HepG2 (cell line): ENCODE measurements around the gene SETD2. TPM values are rescaled to one million over a fixed set of nuclear protein-coding genes. Genes with fewer than 3 reads are reported as not detected.

ENCODE experiments used
- FOXA3 ChIP-seq: IDR thresholded peaks from 2 replicates; pipeline ENCODE4 v1.6.1; 2016; ENCODE audit warnings: missing genetic modification reagents, missing compliant biosample characterization
- GABPA ChIP-seq, 2 experiments: IDR thresholded peaks; 2 replicates each; pipeline ENCODE4 v1.6.1; 2011 to 2016; ENCODE audit warnings: low read depth in 2 of 2, low read length in 1 of 2, missing biosample characterization in 1 of 2, missing genetic modification characterization in 1 of 2
- HOXA7 ChIP-seq: sonication (generic); formaldehyde crosslinking; IDR thresholded peaks from 2 replicates; pipeline ENCODE4 v1.8.1; 2022; ENCODE audit warnings: mild to moderate bottlenecking, missing genetic modification reagents, moderate library complexity
- JARID2 ChIP-seq: sonication (generic); formaldehyde crosslinking; IDR thresholded peaks from 2 replicates; pipeline ENCODE4 v1.8.1; 2023; ENCODE audit warnings: missing genetic modification reagents, inconsistent platforms; ENCODE audit not compliant: insufficient replicate concordance
- RELA ChIP-seq: sonication (generic); formaldehyde crosslinking; IDR thresholded peaks from 2 replicates; pipeline ENCODE4 v1.4.0; 2020; ENCODE audit warnings: missing genetic modification reagents
- RNF2 ChIP-seq: fragments of 450-650 bp; conservative IDR thresholded peaks from 2 replicates; pipeline ENCODE4 v1.6.1; 2016; ENCODE audit warnings: low read depth
- SOX13 ChIP-seq, 3 experiments: fragments of 450-650 bp in 1 of 3; sonication (generic) in 1 of 3; formaldehyde crosslinking in 1 of 3; IDR thresholded peaks in 2 of 3; conservative IDR thresholded peaks in 1 of 3; 2 replicates each; pipeline versions ENCODE4 v1.5.0 to v1.6.1; 2016 to 2020; ENCODE audit warnings: antibody characterized with exemption in 1 of 3, mild to moderate bottlenecking in 1 of 3, missing compliant biosample characterization in 1 of 3, missing genetic modification reagents in 1 of 3, moderate library complexity in 1 of 3
- SP2 ChIP-seq: sonication (generic); formaldehyde crosslinking; IDR thresholded peaks from 2 replicates; pipeline ENCODE4 v1.5.1; 2020; ENCODE audit warnings: mild to moderate bottlenecking, missing genetic modification reagents
- SRF ChIP-seq: IDR thresholded peaks from 2 replicates; pipeline ENCODE4 v1.6.1; 2011; ENCODE audit warnings: mild to moderate bottlenecking, low read depth, low read length, moderate library complexity
- SUZ12 ChIP-seq: fragments of 150-350 bp; IDR thresholded peaks from 2 replicates; pipeline ENCODE4 v1.6.1; 2014; ENCODE audit warnings: low read depth, low read length
- ZNF24 ChIP-seq: fragments of 450-650 bp; IDR thresholded peaks from 2 replicates; pipeline ENCODE4 v1.6.1; 2017; ENCODE audit warnings: antibody characterized with exemption, mild to moderate bottlenecking
- ZNF572 ChIP-seq: sonication (generic); formaldehyde crosslinking; IDR thresholded peaks from 2 replicates; pipeline ENCODE4 v1.5.1; 2020; ENCODE audit warnings: mild to moderate bottlenecking, missing genetic modification reagents
- ZNF615 ChIP-seq: sonication (generic); formaldehyde crosslinking; IDR thresholded peaks from 2 replicates; pipeline ENCODE4 v1.5.0; 2020; ENCODE audit warnings: mild to moderate bottlenecking, missing genetic modification reagents, borderline replicate concordance
- ZNF724P ChIP-seq: sonication (generic); formaldehyde crosslinking; IDR thresholded peaks from 2 replicates; pipeline ENCODE4 v1.8.0; 2022; ENCODE audit warnings: missing genetic modification reagents, borderline replicate concordance
- ZNF747 ChIP-seq: sonication (generic); formaldehyde crosslinking; IDR thresholded peaks from 2 replicates; pipeline ENCODE4 v1.8.1; 2023; ENCODE audit warnings: missing genetic modification reagents, mild to moderate bottlenecking, borderline replicate concordance
- ZNF891 ChIP-seq: sonication (generic); formaldehyde crosslinking; IDR thresholded peaks from 2 replicates; pipeline ENCODE4 v1.5.0; 2020; ENCODE audit warnings: mild to moderate bottlenecking, missing genetic modification reagents
- ZSCAN31 ChIP-seq: sonication (generic); formaldehyde crosslinking; IDR thresholded peaks from 2 replicates; pipeline ENCODE4 v1.5.0; 2020; ENCODE audit warnings: low read depth, mild to moderate bottlenecking, missing genetic modification reagents
- polyA plus RNA-seq, 8 experiments: library from polyadenylated mRNA; depleted of rRNA in 3 of 8; stranded (reverse) in 7 of 8; unstranded in 1 of 8; fragments of >200 nt; fragmentation: Illumina TruSeq in 4 of 8; extraction: Trizol in 4 of 8; gene quantifications; 2 replicates each; pipeline versions ENCODE4 v1.2.1 to v1.2.3, GENCODE V29; 2011 to 2016; ENCODE audit warnings: low read depth in 4 of 8, missing spikeins in 1 of 8, mixed read lengths in 1 of 8; ENCODE audit not compliant: insufficient read depth in 1 of 8
- total RNA-seq, 5 experiments: library from RNA; depleted of rRNA; stranded (reverse); fragments of >200 nt; fragmentation: Illumina TruSeq; extraction: Trizol; gene quantifications; 2 replicates each; pipeline ENCODE4 v1.2.3, GENCODE V29; 2016; ENCODE audit warnings: low read depth in 1 of 5
- TF ChIP-seq, protein P1 (sequence below): sonication (generic); formaldehyde crosslinking; IDR thresholded peaks from 2 replicates; pipeline ENCODE4 v1.4.0; 2020; ENCODE audit warnings: missing genetic modification reagents
- TF ChIP-seq, protein P2 (sequence below): sonication (generic); formaldehyde crosslinking; IDR thresholded peaks from 2 replicates; pipeline ENCODE4 v1.4.0; 2020; ENCODE audit warnings: missing genetic modification reagents
- TF ChIP-seq, protein P3 (sequence below): sonication (generic); formaldehyde crosslinking; conservative IDR thresholded peaks from 2 replicates; pipeline ENCODE4 v1.4.0; 2020; ENCODE audit warnings: missing genetic modification reagents
- TF ChIP-seq, protein P4 (sequence below): sonication (generic); formaldehyde crosslinking; IDR thresholded peaks from 2 replicates; pipeline ENCODE4 v1.4.0; 2020; ENCODE audit warnings: missing genetic modification reagents
- TF ChIP-seq, protein P5 (sequence below): sonication (generic); formaldehyde crosslinking; IDR thresholded peaks from 2 replicates; pipeline ENCODE4 v1.5.0; 2020; ENCODE audit warnings: missing genetic modification reagents

The SETD2 gene
- total and polyA plus RNA-seq, 2 of the 13 experiments (the other 11 are each of a cell fraction or from before 2014, with no cell fraction given) = 14.2 to 24.2 TPM

DNA sequence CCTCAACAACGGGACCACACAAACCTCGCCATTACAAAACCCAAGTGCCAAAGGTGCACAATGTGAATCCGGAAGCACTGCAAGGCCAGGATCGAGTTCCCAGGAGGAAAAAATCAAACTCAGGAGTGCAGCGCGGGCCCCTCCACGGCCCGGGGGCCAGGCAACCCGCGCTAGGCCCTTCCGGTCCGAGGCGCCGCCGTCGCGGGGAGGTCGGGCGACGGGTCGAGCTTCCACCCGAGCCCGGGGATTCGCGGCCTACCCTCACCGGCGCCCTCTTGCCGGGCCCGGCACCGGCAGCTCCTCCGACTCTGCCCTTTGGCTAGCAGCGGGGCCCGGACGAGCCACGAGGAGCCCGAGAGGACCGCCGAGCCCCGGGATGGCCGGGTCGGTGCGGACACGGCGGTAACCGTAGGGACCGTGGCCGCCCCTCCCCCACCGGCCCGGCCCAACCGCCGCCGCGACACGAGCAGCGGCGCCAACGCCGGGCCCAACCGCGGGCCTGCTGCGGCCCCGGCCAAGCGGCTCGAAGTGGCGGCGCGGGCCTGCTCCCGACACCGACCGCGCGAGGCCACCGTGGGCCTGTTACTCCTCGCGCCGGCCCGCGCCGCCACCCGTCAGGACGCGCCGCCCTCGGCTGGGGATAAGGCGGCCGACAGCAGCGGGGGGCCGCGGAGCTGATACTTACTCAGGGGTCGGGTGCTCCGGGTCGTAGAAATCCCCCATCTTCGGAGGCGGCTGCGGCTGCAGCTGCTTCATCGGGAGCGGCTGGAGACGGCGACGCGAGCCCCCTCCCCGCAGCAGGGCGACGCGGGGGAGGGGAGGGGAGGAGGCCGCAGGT lies 525 bp downstream of the SETD2 start (continued):
- TF ChIP-seq JARID2 (CRISPR knock-in tag) (no peak), FOXA3 (CRISPR knock-in tag) (no peak), RNF2 (0 out of 2 replicates have a peak, but pooled peaks have one; percentile 31), ZNF724P (no peak), SOX13 (IDR thresholded peaks at IDR 0.05) (no peak), SOX13 (CRISPR knock-in tag; conservative IDR thresholded peaks at IDR 0.05 in 1 of 2, IDR thresholded peaks at IDR 0.05 in 1 of 2) (no peak), ZNF615 (CRISPR knock-in tag) (no peak), ZNF24 (no peak), HOXA7 (CRISPR knock-in tag) (no peak), GABPA (IDR thresholded peaks at IDR 0.05; ENCODE audit: low read depth, low read length) (0 out of 2 replicates have a peak, but pooled peaks have one; percentile 18), GABPA (CRISPR knock-in tag; IDR thresholded peaks at IDR 0.05; ENCODE audit: low read depth) (peak; percentile 47), ZNF747 (CRISPR knock-in tag) (peak; percentile 69; the same call in 1 of the 2 replicates), ZNF891 (peak; percentile 93), ZSCAN31 (peak; percentile 88), SUZ12 (no peak), SP2 (CRISPR knock-in tag) (no peak), ZNF572 (no peak), RELA (CRISPR knock-in tag) (no peak), SRF (no peak)
- TF ChIP-seq, protein P1, sequence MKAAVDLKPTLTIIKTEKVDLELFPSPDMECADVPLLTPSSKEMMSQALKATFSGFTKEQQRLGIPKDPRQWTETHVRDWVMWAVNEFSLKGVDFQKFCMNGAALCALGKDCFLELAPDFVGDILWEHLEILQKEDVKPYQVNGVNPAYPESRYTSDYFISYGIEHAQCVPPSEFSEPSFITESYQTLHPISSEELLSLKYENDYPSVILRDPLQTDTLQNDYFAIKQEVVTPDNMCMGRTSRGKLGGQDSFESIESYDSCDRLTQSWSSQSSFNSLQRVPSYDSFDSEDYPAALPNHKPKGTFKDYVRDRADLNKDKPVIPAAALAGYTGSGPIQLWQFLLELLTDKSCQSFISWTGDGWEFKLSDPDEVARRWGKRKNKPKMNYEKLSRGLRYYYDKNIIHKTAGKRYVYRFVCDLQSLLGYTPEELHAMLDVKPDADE (CRISPR knock-in tag) = no peak
- TF ChIP-seq, protein P2, sequence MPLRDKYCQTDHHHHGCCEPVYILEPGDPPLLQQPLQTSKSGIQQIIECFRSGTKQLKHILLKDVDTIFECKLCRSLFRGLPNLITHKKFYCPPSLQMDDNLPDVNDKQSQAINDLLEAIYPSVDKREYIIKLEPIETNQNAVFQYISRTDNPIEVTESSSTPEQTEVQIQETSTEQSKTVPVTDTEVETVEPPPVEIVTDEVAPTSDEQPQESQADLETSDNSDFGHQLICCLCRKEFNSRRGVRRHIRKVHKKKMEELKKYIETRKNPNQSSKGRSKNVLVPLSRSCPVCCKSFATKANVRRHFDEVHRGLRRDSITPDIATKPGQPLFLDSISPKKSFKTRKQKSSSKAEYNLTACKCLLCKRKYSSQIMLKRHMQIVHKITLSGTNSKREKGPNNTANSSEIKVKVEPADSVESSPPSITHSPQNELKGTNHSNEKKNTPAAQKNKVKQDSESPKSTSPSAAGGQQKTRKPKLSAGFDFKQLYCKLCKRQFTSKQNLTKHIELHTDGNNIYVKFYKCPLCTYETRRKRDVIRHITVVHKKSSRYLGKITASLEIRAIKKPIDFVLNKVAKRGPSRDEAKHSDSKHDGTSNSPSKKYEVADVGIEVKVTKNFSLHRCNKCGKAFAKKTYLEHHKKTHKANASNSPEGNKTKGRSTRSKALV (CRISPR knock-in tag) = no peak
- TF ChIP-seq, protein P3, sequence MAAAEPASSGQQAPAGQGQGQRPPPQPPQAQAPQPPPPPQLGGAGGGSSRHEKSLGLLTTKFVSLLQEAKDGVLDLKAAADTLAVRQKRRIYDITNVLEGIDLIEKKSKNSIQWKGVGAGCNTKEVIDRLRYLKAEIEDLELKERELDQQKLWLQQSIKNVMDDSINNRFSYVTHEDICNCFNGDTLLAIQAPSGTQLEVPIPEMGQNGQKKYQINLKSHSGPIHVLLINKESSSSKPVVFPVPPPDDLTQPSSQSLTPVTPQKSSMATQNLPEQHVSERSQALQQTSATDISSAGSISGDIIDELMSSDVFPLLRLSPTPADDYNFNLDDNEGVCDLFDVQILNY (CRISPR knock-in tag) = no peak
- TF ChIP-seq, protein P4, sequence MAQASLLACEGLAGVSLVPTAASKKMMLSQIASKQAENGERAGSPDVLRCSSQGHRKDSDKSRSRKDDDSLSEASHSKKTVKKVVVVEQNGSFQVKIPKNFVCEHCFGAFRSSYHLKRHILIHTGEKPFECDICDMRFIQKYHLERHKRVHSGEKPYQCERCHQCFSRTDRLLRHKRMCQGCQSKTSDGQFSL (CRISPR knock-in tag) = peak; percentile 37
- TF ChIP-seq, protein P5, sequence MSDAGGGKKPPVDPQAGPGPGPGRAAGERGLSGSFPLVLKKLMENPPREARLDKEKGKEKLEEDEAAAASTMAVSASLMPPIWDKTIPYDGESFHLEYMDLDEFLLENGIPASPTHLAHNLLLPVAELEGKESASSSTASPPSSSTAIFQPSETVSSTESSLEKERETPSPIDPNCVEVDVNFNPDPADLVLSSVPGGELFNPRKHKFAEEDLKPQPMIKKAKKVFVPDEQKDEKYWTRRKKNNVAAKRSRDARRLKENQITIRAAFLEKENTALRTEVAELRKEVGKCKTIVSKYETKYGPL = 0 out of 2 replicates have a peak, but pooled peaks have one; percentile 46
